ENCODE measurements around the gene CLEC16A.
A peak's percentile ranks its signal among the peaks of the same experiment; 100 is the strongest.
"Not testable (repeated sequence)": the region's sequence is repeated elsewhere in the genome, so short reads cannot be mapped to it uniquely, and the experiment has no call there.

Gene CLEC16A

DNA sequence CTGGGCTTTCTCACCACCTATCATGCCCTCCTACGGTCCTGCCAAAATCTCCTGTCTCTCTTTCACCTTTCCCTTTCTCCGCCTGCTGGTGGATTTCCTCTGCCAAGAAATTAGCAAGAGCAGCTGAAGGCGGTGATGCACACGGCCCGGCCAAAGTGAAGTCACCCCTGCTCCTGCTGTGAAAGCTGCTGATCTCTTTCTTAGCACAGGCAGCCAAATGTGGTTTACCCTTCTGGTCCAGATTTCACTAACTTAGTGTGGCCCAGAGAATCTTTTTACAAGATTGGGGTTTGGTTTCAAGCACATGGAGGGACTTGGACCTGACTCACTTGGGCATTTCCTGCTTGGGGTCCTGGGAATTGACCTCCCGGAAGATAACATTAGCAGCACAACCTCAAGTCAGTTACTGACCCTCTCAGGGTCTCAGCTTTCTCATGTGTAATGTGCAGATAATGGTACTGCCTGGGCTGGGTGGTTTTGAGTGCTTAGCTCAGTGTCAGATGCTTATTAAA lies 155.9 kb downstream of the CLEC16A start:
- no peak overlapping the region for H3K4me3 ChIP-seq (ENCODE audit: low read length)
- no peak overlapping the region for H3K27ac ChIP-seq (ENCODE audit: low read length)
- no peaks in the 10 kb centered on the region for H3K9me3 ChIP-seq (ENCODE audit: control insufficient read depth, insufficient read depth, low read length)
- no CpG with 5 or more reads among the region's 6 CpGs for WGBS (ENCODE audit: insufficient coverage, insufficient read length)
- DNase-seq (ENCODE audit: low read depth, low spot score) = peak; percentile 27
- no peaks in the 10 kb centered on the region for H3K36me3 ChIP-seq (ENCODE audit: control insufficient read depth, insufficient read depth, low read length)
- no peaks in the 10 kb centered on the region for H3K27me3 ChIP-seq (ENCODE audit: control insufficient read depth, insufficient read depth, low read length)
- H3K4me1 ChIP-seq (ENCODE audit: control insufficient read depth, insufficient read depth, low read length) = no peaks in the 10 kb centered on the region

DNA sequence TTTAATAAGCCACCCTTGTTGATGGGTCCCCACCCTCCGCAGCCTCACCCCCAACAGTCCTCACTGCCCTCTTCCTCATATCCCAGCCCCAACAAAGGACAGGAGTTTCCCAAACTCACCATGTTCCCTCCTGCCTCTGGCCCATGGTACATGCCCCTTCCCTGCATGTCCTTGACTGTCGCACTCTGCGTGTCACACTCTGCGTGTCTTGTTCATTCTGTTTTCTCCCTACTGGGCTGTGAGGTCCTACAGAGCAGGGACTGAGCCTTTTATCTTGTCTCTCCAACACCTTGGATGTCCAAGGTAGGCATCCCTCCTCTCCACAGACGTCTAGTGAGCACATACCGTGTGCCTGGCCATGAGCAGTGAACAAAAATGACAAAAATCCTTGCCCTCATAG lies 156.9 kb downstream of the CLEC16A start:
- WGBS (ENCODE audit: insufficient coverage, insufficient read length) = no CpG with 5 or more reads among the region's 6 CpGs
- H3K4me1 ChIP-seq (ENCODE audit: control insufficient read depth, insufficient read depth, low read length) = no peaks in the 10 kb centered on the region
- no peak for DNase-seq (ENCODE audit: low read depth, low spot score)
- no peaks in the 10 kb centered on the region for H3K9me3 ChIP-seq (ENCODE audit: control insufficient read depth, insufficient read depth, low read length)
- H3K27ac ChIP-seq (ENCODE audit: low read length) = no peak overlapping the region
- no peak overlapping the region for H3K4me3 ChIP-seq (ENCODE audit: low read length)
- no peaks in the 10 kb centered on the region for H3K27me3 ChIP-seq (ENCODE audit: control insufficient read depth, insufficient read depth, low read length)
- no peaks in the 10 kb centered on the region for H3K36me3 ChIP-seq (ENCODE audit: control insufficient read depth, insufficient read depth, low read length)

DNA sequence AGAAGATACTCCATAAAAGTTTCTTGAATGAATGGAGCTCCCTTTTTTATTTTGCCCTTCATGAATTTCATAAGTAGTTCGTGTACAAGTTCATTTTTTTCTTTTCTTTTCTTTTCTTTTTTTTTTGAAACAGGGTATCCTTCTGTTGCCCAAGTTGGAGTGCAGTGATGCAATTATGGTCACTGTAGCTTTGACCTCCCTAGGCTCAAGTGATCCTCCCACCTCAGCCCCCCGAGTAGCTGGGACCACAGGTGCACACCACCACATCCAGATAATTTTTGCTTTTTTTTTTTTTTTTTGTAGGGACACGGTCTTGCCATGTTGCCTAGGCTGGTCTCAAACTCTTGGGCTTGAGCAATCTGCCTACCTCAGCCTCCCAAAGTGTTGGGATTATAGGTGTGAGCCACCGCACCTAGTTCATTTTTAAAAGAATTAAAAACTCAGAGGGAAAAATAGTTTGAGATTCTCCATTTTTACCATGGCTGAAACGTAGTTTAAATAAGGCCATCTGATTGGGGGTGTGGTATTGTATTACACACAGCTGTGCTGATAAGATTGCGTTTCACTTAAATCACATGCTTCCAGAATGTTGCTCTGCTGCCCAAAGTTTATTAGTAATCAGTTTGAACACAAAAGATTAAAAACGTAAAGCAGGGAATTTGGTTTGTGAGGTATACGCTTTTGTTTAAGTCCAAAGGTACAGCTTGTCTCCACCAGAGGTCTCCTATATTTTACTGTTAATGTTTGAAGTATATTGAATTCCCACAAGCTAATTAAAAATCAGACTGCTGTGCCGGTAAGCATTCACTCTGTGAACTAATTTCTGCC lies 157.5 kb downstream of the CLEC16A start:
- Histone ChIP-seq H3K36me3 (ENCODE audit: control insufficient read depth, insufficient read depth, low read length) (no peaks in the 10 kb centered on the region), H3K27me3 (ENCODE audit: control insufficient read depth, insufficient read depth, low read length) (no peaks in the 10 kb centered on the region), H3K27ac (ENCODE audit: low read length) (no peak overlapping the region), H3K9me3 (ENCODE audit: control insufficient read depth, insufficient read depth, low read length) (no peaks in the 10 kb centered on the region), H3K4me1 (ENCODE audit: control insufficient read depth, insufficient read depth, low read length) (no peaks in the 10 kb centered on the region), H3K4me3 (ENCODE audit: low read length) (no peak overlapping the region)
- no peak for DNase-seq (ENCODE audit: low read depth, low spot score)
- no CpG with 5 or more reads among the region's 9 CpGs for WGBS (ENCODE audit: insufficient coverage, insufficient read length)

DNA sequence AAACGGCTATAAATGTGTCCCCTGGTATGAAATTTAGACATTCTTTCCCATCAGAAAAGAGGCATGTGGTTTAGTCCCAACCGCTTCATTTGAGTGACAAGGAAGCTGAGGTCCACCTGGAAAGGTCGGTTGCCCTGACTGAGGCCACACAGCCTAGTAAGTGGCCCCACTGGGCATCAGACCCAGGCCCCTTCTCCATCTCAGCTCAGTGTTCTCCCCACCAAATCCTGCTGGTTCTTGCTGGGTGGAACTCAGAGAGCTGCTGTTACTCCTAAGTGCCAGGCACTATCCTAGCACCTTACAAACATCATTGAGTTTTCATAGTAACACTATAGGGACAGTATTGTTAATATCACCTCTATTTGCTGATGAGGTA lies 158.1 kb downstream of the CLEC16A start:
- no peaks in the 10 kb centered on the region for H3K4me1 ChIP-seq (ENCODE audit: control insufficient read depth, insufficient read depth, low read length)
- no peak overlapping the region for H3K4me3 ChIP-seq (ENCODE audit: low read length)
- H3K9me3 ChIP-seq (ENCODE audit: control insufficient read depth, insufficient read depth, low read length) = no peaks in the 10 kb centered on the region
- DNase-seq (ENCODE audit: low read depth, low spot score) = no peak
- H3K36me3 ChIP-seq (ENCODE audit: control insufficient read depth, insufficient read depth, low read length) = no peaks in the 10 kb centered on the region
- no peaks in the 10 kb centered on the region for H3K27me3 ChIP-seq (ENCODE audit: control insufficient read depth, insufficient read depth, low read length)
- no CpG with 5 or more reads among the region's 3 CpGs for WGBS (ENCODE audit: insufficient coverage, insufficient read length)
- H3K27ac ChIP-seq (ENCODE audit: low read length) = no peak overlapping the region

DNA sequence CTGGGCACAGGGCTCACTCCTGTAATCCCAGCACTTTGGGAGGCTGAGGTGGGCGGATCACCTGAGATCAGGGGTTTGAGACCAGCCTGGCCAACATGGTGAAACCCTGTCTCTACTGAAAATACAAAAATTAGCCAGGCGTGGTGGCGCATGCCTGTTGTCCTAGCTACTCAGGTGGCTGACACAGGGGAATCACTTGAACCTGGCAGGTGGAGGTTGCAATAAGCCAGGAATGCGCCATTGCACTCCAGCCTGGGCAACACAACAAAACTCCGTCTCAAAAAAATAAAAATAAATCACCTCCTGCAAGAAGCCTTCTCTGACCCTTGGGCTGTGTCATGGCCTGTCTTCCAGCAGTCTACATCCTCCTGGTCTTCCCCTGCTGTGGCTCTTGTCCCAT lies 158.9 kb downstream of the CLEC16A start:
- no CpG with 5 or more reads among the region's 5 CpGs for WGBS (ENCODE audit: insufficient coverage, insufficient read length)
- H3K27ac ChIP-seq (ENCODE audit: low read length); DNase-seq (ENCODE audit: low read depth, low spot score); H3K36me3 ChIP-seq (ENCODE audit: control insufficient read depth, insufficient read depth, low read length); H3K4me1 ChIP-seq (ENCODE audit: control insufficient read depth, insufficient read depth, low read length); H3K4me3 ChIP-seq (ENCODE audit: low read length); H3K9me3 ChIP-seq (ENCODE audit: control insufficient read depth, insufficient read depth, low read length); H3K27me3 ChIP-seq (ENCODE audit: control insufficient read depth, insufficient read depth, low read length): not testable (repeated sequence)

DNA sequence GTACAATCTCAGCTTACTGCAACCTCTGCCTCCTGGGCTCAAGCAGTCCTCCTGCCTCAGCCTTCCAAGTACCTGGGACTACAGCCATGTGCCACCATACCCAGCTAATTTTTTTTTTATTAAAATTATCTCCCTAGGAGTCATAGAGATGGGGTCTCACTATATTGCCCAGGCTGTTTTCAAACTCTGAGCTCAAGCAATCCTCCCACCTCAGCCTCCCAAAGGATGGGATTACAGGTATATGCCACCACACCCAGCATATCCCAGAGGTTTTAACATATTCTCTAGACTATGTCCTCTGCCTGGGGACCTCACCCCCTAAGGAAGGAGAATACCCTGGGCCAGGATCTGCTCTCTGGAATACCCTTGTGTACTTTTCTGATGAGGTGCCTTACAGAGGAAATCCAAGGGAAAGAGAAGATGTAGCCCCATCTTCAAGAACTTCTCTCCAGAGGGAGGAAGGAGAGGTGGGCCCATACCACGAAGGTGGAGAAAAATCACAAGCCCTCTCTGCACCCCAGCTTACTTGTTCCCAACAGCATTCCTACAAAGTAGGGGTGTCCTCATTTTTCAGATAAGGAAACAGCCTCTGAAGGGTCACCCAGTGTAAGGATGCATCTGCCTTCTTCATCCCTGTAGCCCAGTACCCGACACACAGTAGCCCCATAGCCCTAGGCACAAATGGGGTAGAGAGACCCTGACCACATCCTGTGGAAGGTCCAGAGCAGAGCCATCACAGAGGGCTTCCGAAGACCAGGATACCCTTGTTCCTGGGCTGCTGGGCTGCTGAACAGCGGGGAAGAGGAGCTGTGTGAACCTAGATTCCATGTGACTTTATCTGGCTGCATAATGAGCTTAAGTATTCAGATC lies 160.0 kb downstream of the CLEC16A start:
- no peaks in the 10 kb centered on the region for H3K4me1 ChIP-seq (ENCODE audit: control insufficient read depth, insufficient read depth, low read length)
- no peak for DNase-seq (ENCODE audit: low read depth, low spot score)
- H3K27me3 ChIP-seq (ENCODE audit: control insufficient read depth, insufficient read depth, low read length) = no peaks in the 10 kb centered on the region
- no CpG with 5 or more reads among the region's 4 CpGs for WGBS (ENCODE audit: insufficient coverage, insufficient read length)
- no peak overlapping the region for H3K27ac ChIP-seq (ENCODE audit: low read length)
- no peak overlapping the region for H3K4me3 ChIP-seq (ENCODE audit: low read length)
- no peaks in the 10 kb centered on the region for H3K9me3 ChIP-seq (ENCODE audit: control insufficient read depth, insufficient read depth, low read length)
- no peaks in the 10 kb centered on the region for H3K36me3 ChIP-seq (ENCODE audit: control insufficient read depth, insufficient read depth, low read length)

DNA sequence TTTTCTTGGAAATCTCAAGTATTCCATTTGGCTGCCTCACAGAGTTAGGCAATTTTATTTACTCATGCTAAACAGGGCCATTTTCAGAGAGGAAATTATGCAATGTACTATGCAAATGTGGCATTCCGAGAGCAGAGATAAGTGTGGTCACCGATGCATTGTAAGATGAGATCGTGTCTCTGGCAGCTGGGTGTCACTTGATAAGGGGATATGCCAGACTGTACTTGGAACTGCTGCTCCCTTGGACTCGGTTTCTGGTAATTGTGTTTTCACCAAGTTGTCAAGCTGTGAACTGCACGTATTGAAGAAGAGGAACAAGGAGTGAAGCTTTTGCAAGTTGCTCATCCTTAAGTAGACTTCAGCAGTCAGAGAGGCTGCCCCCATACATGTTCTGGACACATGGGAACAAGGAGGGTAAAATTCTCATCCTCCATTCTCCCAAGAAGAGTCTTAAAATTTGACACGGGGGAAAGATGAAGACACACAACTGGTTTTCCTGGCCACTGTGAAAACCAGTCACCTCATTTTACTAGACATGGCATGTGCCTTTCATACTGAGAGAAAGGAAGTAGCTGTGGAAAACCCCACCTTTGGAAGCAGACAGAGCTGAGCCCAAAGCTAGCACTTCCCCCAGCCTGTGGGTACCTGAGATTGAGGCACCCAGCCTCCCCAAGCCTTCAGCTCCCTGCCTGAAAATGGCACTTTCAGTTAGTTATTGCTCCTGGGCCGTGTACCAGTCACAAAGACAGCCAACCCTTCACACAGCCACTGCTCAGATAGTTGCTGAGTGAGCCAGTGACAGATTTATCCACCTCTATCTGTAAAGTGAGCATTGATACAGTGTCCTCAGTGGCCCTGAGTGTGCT lies 160.9 kb downstream of the CLEC16A start:
- Histone ChIP-seq H3K9me3 (ENCODE audit: control insufficient read depth, insufficient read depth, low read length) (no peaks in the 10 kb centered on the region), H3K4me1 (ENCODE audit: control insufficient read depth, insufficient read depth, low read length) (no peaks in the 10 kb centered on the region), H3K36me3 (ENCODE audit: control insufficient read depth, insufficient read depth, low read length) (no peaks in the 10 kb centered on the region), H3K4me3 (ENCODE audit: low read length) (no peak overlapping the region), H3K27me3 (ENCODE audit: control insufficient read depth, insufficient read depth, low read length) (no peaks in the 10 kb centered on the region), H3K27ac (ENCODE audit: low read length) (no peak overlapping the region)
- DNase-seq (ENCODE audit: low read depth, low spot score) = no peak
- WGBS (ENCODE audit: insufficient coverage, insufficient read length) = no CpG with 5 or more reads among the region's 7 CpGs

DNA sequence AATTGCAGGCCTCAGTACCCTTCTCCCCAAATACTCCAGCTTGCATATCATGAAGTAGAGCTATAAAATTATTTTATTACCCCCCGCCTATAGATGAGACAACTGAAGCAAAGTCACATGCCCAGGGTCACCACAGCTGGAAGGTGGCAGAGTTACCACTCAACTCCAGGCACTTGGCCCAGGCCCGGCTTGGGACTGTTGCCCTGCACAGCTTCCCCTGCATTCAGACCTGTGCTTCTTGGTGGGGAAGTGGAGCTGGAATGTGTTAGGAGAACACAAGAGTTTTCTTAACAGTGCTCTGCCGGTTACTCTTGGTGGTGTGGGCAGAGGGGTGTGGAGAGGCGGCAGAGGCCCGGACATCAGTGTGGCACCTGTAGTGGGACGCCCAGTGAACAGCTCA lies 162.4 kb downstream of the CLEC16A start:
- Histone ChIP-seq H3K36me3 (ENCODE audit: control insufficient read depth, insufficient read depth, low read length) (no peaks in the 10 kb centered on the region), H3K9me3 (ENCODE audit: control insufficient read depth, insufficient read depth, low read length) (no peaks in the 10 kb centered on the region), H3K27me3 (ENCODE audit: control insufficient read depth, insufficient read depth, low read length) (no peaks in the 10 kb centered on the region), H3K27ac (ENCODE audit: low read length) (no peak overlapping the region), H3K4me3 (ENCODE audit: low read length) (no peak overlapping the region), H3K4me1 (ENCODE audit: control insufficient read depth, insufficient read depth, low read length) (no peaks in the 10 kb centered on the region)
- WGBS (ENCODE audit: insufficient coverage, insufficient read length) = no CpG with 5 or more reads among the region's 6 CpGs
- DNase-seq (ENCODE audit: low read depth, low spot score) = no peak

DNA sequence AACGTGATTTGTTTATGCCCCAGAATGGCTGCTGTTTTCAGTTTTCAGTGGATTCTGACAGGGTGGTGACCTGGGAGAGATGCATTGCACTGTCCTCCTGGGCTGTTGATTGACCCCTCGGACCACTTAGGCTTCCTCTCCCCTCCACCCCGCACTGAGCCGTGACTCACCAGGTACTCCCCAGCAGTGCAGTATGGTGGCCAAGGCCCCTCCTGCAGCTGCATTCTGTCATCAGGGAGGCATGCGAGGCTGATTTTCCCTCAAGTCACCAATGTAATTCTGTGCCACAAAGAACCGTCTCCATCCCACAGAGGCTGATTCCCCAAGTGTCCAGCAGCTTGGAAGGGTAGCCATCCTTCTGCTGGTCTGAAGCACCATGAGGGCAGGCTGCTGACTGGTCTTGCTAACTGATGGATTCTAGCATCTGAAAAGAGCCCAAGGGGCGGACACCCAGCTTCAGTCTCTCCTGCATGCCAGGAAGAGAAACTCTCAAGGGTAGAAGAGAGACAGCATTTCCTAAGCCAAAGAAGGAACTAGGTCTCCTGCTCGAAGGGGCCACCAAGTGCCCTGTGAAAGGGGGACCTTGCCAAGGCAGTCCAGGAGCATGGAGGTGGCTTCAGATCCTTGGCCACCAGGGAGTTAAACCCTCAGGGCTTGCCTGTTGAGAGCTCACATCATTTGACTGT lies 163.6 kb downstream of the CLEC16A start:
- WGBS (ENCODE audit: insufficient coverage, insufficient read length) = no CpG with 5 or more reads among the region's 8 CpGs
- no peaks in the 10 kb centered on the region for H3K9me3 ChIP-seq (ENCODE audit: control insufficient read depth, insufficient read depth, low read length)
- H3K4me1 ChIP-seq (ENCODE audit: control insufficient read depth, insufficient read depth, low read length) = no peaks in the 10 kb centered on the region
- H3K36me3 ChIP-seq (ENCODE audit: control insufficient read depth, insufficient read depth, low read length) = no peaks in the 10 kb centered on the region
- H3K4me3 ChIP-seq (ENCODE audit: low read length) = no peak overlapping the region
- no peak overlapping the region for H3K27ac ChIP-seq (ENCODE audit: low read length)
- no peak for DNase-seq (ENCODE audit: low read depth, low spot score)
- H3K27me3 ChIP-seq (ENCODE audit: control insufficient read depth, insufficient read depth, low read length) = no peaks in the 10 kb centered on the region

DNA sequence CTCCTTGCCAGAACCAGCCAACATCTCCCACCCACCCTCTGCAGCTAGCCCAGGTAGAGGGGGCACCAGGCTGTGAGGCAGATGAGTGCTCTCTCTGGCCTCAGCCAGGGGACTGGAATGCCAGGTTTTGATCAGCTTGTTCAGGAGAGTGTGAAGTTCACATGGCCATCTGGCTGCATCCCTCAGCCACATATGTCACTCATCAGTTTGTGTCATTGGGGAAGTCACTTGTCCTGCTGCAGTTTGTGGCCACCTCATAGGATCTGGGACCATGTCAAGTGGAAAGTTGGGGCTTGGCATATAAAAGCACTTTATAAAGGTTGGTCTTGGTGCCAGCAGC lies 164.1 kb downstream of the CLEC16A start:
- Histone ChIP-seq H3K9me3 (ENCODE audit: control insufficient read depth, insufficient read depth, low read length) (no peaks in the 10 kb centered on the region), H3K27me3 (ENCODE audit: control insufficient read depth, insufficient read depth, low read length) (no peaks in the 10 kb centered on the region), H3K27ac (ENCODE audit: low read length) (no peak overlapping the region), H3K36me3 (ENCODE audit: control insufficient read depth, insufficient read depth, low read length) (no peaks in the 10 kb centered on the region), H3K4me1 (ENCODE audit: control insufficient read depth, insufficient read depth, low read length) (no peaks in the 10 kb centered on the region), H3K4me3 (ENCODE audit: low read length) (no peak overlapping the region)
- no peak for DNase-seq (ENCODE audit: low read depth, low spot score)
